Measurements from ENCODE around the gene SAMD9L. TPM values are rescaled to one million over a fixed set of nuclear protein-coding genes. Genes with fewer than 3 reads are reported as not detected.

Gene SAMD9L
- total RNA-seq (2014; rRNA removed; shearing (Covaris generic)), result not detected in 2 replicates

- no peak for DNase-seq
- no peak within 1 kb of the TSS for H3K4me3 ChIP-seq (ENCODE audit: insufficient read depth, low read depth, low read length)
- no peaks in the 10 kb centered on the region for H3K36me3 ChIP-seq (replicated peaks; ENCODE audit: control insufficient read depth, insufficient read depth, low read length)
- no peaks in the 10 kb centered on the region for H3K27me3 ChIP-seq (ENCODE audit: control insufficient read depth, insufficient read depth, low read length)
Measured at GRCh38 chr7:93148144-93148543, at the start of gene SAMD9L. TSS of gene SAMD9L (minus strand) at chr7:93148385. CDS start at chr7:93135971, 12,414 bp downstream.

GRCh38 chr7:93196336-93196735 lies 48.2 kb upstream of the SAMD9L start:
- no peak for DNase-seq
- no peak overlapping the region for H3K4me3 ChIP-seq (ENCODE audit: insufficient read depth, low read depth, low read length)
- no peaks in the 10 kb centered on the region; the same call in 1 of the 2 replicates for H3K27me3 ChIP-seq (ENCODE audit: control insufficient read depth, insufficient read depth, low read length)
- no peaks in the 10 kb centered on the region for H3K36me3 ChIP-seq (replicated peaks; ENCODE audit: control insufficient read depth, insufficient read depth, low read length)

- H3K4me3 ChIP-seq (ENCODE audit: insufficient read depth, low read depth, low read length), result no peak overlapping the region
- no peaks in the 10 kb centered on the region for H3K36me3 ChIP-seq (replicated peaks; ENCODE audit: control insufficient read depth, insufficient read depth, low read length)
- peaks cover 2% of the 10 kb centered on the region; the same call in 1 of the 2 replicates for H3K27me3 ChIP-seq (ENCODE audit: control insufficient read depth, insufficient read depth, low read length)
Measured at GRCh38 chr7:93194386-93194785, 46.2 kb upstream of the SAMD9L start.

DNA sequence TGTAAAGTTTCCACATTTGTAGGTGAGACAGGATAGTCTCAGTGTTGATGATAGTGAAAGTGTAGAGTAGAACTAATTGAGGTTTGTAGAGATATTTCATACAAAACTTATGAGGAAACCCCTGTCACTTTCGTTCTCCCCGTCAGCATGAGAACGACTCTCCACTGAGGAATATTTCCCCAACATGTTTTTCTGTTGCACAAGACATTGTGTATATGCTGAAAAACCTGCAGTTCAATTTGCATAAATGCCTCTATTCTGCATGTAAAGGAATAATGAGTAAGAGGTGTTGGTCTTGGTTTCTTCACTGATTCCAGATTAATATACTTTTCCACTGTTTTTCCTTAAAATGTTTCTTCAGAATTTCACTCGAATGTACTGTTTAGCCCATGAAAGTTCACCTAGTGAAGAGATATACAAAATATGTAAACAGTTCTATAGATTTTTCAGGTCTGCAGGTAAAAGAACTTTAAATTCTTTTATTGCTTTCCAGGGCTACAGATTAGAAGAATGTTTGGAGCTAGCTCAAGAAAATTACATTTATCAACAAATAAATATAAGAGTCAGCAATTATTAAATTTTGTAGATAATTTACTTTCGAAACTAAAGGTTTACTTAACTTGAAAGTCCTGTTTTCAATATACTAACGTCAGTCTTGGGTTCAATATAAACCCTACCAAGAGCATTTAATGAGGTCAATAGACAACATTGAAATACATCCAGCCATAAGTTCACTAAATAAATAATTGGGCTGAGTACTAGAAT lies 40.9 kb upstream of the SAMD9L start:
- Histone ChIP-seq H3K27me3 (ENCODE audit: control insufficient read depth, insufficient read depth, low read length) (peaks cover 2% of the 10 kb centered on the region), H3K36me3 (replicated peaks; ENCODE audit: control insufficient read depth, insufficient read depth, low read length) (no peaks in the 10 kb centered on the region), H3K4me3 (ENCODE audit: insufficient read depth, low read depth, low read length) (no peak overlapping the region)
- DNase-seq, result no peak

More at GRCh38 chr7:93194386-93194785, 46.2 kb upstream of the SAMD9L start:
- no peak for DNase-seq

- Histone ChIP-seq H3K36me3 (replicated peaks; ENCODE audit: control insufficient read depth, insufficient read depth, low read length) (no peaks in the 10 kb centered on the region), H3K4me3 (ENCODE audit: insufficient read depth, low read depth, low read length) (no peak overlapping the region), H3K27me3 (ENCODE audit: control insufficient read depth, insufficient read depth, low read length) (no peaks in the 10 kb centered on the region; the same call in none of the 2 replicates)
- no peak for DNase-seq
Measured at GRCh38 chr7:93185303-93186027, 37.3 kb upstream of the SAMD9L start.

DNA sequence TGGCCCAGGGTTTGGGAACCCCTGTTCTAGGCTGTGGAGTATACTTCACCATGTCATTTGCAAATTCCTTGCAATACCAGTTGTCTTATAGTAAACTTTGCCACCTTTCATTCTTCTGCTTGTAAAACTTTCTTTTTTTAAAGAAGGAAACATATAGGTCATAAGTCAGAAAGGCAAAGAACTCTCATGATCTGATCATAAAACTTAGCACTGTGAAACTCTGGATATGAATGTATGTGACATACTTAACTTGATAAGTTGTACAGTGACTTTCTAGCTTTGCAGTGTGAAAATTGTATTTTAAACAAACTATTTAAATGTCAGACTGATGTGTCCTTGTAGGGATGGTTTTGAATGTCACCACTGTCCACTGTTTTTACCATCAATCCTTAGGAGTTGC lies 31.0 kb upstream of the SAMD9L start:
- DNase-seq, result no peak
- Histone ChIP-seq H3K27me3 (ENCODE audit: control insufficient read depth, insufficient read depth, low read length) (no peaks in the 10 kb centered on the region), H3K4me3 (ENCODE audit: insufficient read depth, low read depth, low read length) (no peak overlapping the region), H3K36me3 (replicated peaks; ENCODE audit: control insufficient read depth, insufficient read depth, low read length) (no peaks in the 10 kb centered on the region)

GRCh38 chr7:93178213-93178612 lies 30.0 kb upstream of the SAMD9L start:
- Histone ChIP-seq H3K27me3 (ENCODE audit: control insufficient read depth, insufficient read depth, low read length) (no peaks in the 10 kb centered on the region), H3K4me3 (ENCODE audit: insufficient read depth, low read depth, low read length) (no peak overlapping the region), H3K36me3 (replicated peaks; ENCODE audit: control insufficient read depth, insufficient read depth, low read length) (no peaks in the 10 kb centered on the region)
- DNase-seq, result no peak

DNA sequence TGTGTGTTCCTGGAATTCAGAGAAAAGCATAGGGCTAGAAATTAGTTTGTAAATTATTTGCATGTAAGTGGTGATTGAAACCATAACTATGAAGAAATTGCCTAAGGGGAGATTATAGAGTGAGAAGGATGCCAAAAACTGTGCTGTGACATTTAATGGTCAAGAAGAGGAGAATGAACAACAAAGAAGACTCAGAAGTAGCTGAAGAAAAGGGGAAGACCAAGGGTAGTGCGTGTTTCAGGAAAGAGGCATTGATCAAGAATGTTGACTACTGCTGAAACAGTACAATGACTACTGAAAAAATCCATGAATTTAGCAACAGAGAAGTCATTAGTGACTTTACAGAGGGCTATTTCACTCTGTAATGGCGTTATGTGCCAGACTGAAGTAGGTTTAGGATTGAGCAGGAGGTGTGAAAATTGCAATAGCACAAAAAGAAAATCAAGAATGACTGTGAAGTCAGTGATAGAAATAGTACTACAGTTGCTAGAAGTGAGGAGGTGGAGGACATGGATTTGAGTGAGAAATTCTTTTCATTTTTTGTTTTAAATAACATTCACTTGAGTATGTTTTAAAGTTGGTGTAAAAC lies 28.9 kb upstream of the SAMD9L start:
- Histone ChIP-seq H3K27me3 (ENCODE audit: control insufficient read depth, insufficient read depth, low read length) (no peaks in the 10 kb centered on the region), H3K4me3 (ENCODE audit: insufficient read depth, low read depth, low read length) (no peak overlapping the region), H3K36me3 (replicated peaks; ENCODE audit: control insufficient read depth, insufficient read depth, low read length) (no peaks in the 10 kb centered on the region)
- DNase-seq, result no peak

DNA sequence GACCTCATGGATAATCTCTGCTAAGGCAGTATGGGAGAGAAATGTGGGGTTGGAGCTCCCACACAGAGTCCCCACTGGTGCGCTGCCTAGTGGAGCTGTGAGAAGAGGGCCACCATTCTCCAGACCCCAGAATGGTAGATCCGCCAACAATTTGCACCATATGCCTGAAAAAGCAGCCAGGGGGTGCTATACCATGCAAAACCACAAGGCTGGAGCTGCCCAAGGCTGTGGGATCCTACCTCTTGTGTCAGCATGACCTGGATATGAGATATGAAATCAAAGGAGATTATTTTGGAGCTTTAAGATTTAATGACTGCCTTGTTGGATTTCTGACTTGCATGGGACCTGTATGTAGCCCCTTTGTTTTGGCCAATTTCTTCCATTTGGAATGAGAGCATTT lies 27.0 kb upstream of the SAMD9L start:
- Histone ChIP-seq H3K4me3 (ENCODE audit: insufficient read depth, low read depth, low read length) (no peak overlapping the region), H3K27me3 (ENCODE audit: control insufficient read depth, insufficient read depth, low read length) (no peaks in the 10 kb centered on the region), H3K36me3 (replicated peaks; ENCODE audit: control insufficient read depth, insufficient read depth, low read length) (no peaks in the 10 kb centered on the region)
- no peak for DNase-seq

DNA sequence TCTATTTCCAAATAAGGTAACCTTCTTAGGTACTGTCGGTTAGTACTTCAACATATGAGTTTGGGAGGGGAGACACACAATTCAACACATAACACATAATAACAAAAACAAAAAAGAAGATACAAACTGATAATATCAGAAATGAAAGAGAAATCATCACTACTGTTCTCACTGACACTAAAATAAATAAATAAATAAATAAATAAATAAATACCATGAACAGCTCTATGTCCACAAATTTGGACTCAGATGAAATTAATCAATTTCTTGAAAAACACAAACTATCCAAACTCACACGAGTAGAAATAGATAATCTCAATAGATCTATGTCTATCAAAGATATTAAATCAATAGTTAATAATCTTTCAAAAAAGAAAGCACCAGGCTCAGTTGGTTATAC lies 24.5 kb upstream of the SAMD9L start:
- DNase-seq, result no peak
- no peaks in the 10 kb centered on the region for H3K36me3 ChIP-seq (replicated peaks; ENCODE audit: control insufficient read depth, insufficient read depth, low read length)
- no peak overlapping the region for H3K4me3 ChIP-seq (ENCODE audit: insufficient read depth, low read depth, low read length)
- no peaks in the 10 kb centered on the region for H3K27me3 ChIP-seq (ENCODE audit: control insufficient read depth, insufficient read depth, low read length)

DNA sequence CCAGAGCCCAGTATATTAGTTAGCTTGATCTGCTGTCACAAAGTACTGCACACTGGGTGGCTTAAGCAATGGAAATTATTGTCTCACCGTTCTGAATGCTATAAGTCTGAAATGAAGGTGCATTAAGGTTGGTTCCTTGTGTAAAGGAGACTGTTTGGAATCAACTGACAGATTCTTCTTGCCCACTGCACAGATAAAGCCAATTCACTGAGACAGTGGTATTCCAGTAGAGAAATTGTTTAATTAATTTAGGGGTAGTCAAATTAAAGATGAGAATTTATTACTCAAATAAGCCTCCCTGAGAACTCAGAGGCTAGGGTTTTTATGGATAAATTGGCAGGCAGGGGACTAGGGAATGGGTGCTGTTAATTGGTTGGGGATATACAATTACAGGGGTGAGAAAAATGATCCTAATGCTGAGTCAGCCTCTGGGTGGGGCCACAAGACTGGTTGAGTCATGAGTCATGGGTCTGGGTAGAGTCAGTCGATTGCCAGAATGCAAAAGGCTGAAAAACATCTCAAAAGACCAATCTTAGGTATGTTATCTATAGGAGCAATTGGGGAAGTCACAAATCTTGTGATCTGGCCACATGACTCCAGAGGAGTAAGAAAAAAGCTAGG lies 23.5 kb upstream of the SAMD9L start:
- H3K27me3 ChIP-seq (ENCODE audit: control insufficient read depth, insufficient read depth, low read length), result no peaks in the 10 kb centered on the region
- H3K36me3 ChIP-seq (replicated peaks; ENCODE audit: control insufficient read depth, insufficient read depth, low read length), result no peaks in the 10 kb centered on the region
- DNase-seq, result no peak
- H3K4me3 ChIP-seq (ENCODE audit: insufficient read depth, low read depth, low read length), result no peak overlapping the region

- Histone ChIP-seq H3K36me3 (replicated peaks; ENCODE audit: control insufficient read depth, insufficient read depth, low read length) (no peaks in the 10 kb centered on the region), H3K4me3 (ENCODE audit: insufficient read depth, low read depth, low read length) (no peak overlapping the region), H3K27me3 (ENCODE audit: control insufficient read depth, insufficient read depth, low read length) (no peaks in the 10 kb centered on the region)
- no peak for DNase-seq
Measured at GRCh38 chr7:93165447-93165846, 17.3 kb upstream of the SAMD9L start.

GRCh38 chr7:93164766-93165165 lies 16.6 kb upstream of the SAMD9L start:
- H3K27me3 ChIP-seq (ENCODE audit: control insufficient read depth, insufficient read depth, low read length), result no peaks in the 10 kb centered on the region
- H3K4me3 ChIP-seq (ENCODE audit: insufficient read depth, low read depth, low read length), result no peak overlapping the region
- no peak for DNase-seq
- no peaks in the 10 kb centered on the region for H3K36me3 ChIP-seq (replicated peaks; ENCODE audit: control insufficient read depth, insufficient read depth, low read length)

DNA sequence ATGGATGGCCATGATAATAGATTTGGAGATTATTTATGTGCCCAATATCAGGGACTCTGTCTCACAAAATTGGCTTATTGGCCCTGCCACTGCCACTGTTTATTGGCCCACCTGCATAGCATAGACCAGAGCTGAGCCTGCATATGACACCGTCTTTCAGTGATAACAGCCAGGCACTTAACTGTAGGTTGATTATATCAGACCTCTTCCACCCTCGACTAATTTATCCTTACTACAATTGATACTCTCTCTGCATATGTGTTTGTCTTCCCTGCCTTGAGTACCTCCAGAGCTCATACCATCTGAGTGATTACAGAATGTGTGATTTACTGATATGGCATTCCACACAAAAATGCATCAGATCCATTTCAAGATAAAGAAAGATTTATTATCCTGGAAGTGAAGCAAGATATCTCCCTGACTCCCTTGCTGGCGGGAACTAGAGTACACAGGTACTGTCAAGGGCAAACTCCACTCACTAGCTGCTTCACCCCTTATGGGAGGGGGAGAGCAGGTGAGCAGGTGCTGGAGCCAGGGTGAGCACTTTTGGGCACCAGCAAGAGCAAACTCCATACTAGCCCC lies 13.1 kb upstream of the SAMD9L start:
- DNase-seq, result no peak
- no peak overlapping the region for H3K4me3 ChIP-seq (ENCODE audit: insufficient read depth, low read depth, low read length)
- H3K27me3 ChIP-seq (ENCODE audit: control insufficient read depth, insufficient read depth, low read length), result no peaks in the 10 kb centered on the region
- no peaks in the 10 kb centered on the region for H3K36me3 ChIP-seq (replicated peaks; ENCODE audit: control insufficient read depth, insufficient read depth, low read length)

All from H7 (cell line).